T follicular helper cell (primary cell): ENCODE data around the gene ZBTB9.

Experiments used
- DNase-seq: peaks from one replicate; pipeline ENCODE4 v3.0.0-alpha.2; 2020; ENCODE audit warnings: low read depth

The ZBTB9 gene

GRCh38 chr6:33433544-33434191, 20.7 kb upstream of the ZBTB9 start:
- no peak for DNase-seq

- DNase-seq: no peak
Observed at GRCh38 chr6:33434961-33435360, 19.4 kb upstream of the ZBTB9 start.

DNA sequence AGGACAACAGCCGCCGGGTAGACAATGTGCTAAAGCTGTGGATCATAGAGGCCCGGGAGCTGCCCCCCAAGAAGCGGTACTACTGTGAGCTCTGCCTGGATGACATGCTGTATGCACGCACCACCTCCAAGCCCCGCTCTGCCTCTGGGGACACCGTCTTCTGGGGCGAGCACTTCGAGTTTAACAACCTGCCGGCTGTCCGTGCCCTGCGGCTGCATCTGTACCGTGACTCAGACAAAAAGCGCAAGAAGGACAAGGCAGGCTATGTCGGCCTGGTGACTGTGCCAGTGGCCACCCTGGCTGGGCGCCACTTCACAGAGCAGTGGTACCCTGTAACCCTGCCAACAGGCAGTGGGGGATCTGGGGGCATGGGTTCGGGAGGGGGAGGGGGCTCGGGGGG, 16.7 kb upstream of the ZBTB9 start:
- DNase-seq: no peak

DNA sequence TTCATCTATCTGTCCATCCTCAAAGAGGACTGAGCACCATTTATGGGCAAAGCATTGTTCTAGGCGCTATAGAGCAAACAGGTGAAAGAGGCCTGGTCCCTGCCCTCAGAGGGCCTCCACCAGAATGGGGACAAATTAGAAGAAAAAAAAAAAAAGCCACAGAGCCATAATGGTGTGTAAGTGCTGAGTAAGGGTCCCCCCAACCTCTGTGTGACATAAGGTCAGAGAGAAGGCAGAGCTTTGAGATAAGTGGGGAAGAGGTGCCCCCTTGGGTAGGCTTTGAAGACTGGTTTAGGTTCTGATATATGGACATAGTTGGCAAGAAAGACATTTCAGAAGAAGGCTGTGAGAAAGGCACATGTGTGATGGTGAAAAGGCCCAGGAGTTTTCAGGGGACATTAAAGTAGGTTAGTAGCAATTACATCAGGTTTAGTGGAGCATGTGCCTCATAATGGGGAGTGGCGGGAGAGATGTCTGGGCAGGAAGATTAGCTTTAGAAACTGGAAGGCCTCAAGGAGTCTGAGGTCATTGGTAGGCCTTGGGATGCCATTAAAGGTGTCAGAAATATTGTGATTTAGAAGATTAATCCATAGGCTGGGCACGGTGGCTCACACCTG, 15.3 kb upstream of the ZBTB9 start:
- no peak for DNase-seq

DNA sequence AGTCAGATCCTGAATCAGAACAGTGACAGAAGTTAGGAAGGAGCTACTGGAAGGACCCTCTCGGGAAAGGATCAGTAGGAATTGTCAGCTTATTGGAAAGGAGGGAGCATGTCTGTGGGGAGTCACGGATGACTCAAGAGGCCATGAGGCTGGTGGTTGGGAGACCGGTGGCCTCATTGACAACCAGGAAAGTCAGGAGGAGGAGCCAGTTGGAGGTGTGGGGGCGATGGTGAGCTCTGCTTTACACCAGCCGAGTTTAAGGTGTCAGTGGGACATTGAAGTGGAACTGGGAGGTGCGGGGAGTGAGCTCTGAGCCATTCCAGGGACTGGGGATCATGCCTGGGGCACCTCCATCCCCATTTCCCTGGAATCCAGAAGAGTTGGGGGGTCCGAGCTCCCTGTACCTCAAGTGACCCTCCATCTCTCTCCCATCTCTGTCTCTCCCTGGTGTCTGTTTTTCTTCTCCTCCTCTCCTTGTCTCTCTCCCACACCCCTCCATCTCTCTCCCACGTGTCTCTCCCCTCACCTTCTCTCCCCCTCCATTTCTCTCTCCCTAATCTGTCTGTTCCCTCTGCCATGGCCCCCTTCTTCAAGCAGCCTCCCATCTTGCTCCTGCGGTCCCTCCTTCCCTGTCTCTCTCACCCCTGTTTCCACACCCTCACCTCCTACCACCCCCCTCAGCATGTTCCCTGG, 14.3 kb upstream of the ZBTB9 start:
- DNase-seq: no peak

- DNase-seq: no peak
Observed at GRCh38 chr6:33440649-33441309, 13.6 kb upstream of the ZBTB9 start.

GRCh38 chr6:33441457-33441856, 12.9 kb upstream of the ZBTB9 start:
- no peak for DNase-seq

DNA sequence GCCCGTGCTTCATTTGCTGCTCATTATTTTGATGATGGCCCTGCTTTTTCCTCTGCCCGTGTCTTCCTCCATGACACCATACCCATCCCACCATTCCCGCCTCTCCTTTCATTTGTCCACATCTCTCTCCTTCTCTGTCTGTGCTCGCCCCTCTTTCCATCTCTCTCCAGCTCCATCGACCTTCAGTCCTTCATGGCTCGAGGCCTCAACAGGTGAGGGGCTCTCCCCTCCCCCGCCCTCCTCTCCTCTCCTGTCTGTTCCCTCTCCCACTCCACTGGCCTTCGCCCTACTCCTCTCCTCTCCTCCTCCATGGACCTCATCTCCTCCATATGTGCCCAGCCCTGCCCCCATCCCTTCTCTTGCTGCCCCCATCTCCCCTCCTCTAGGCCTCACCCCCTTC, 12.1 kb upstream of the ZBTB9 start:
- DNase-seq: no peak

- no peak for DNase-seq
Observed at GRCh38 chr6:33443025-33443424, 11.4 kb upstream of the ZBTB9 start.

- no peak for DNase-seq
Observed at GRCh38 chr6:33443619-33444504, 10.5 kb upstream of the ZBTB9 start.

- no peak for DNase-seq
Observed at GRCh38 chr6:33445119-33445603, 9.2 kb upstream of the ZBTB9 start.

GRCh38 chr6:33446356-33446755, 8.0 kb upstream of the ZBTB9 start:
- no peak for DNase-seq

GRCh38 chr6:33450434-33450833, 3.9 kb upstream of the ZBTB9 start:
- DNase-seq: no peak

GRCh38 chr6:33451606-33452005, 2.8 kb upstream of the ZBTB9 start:
- no peak for DNase-seq

DNA sequence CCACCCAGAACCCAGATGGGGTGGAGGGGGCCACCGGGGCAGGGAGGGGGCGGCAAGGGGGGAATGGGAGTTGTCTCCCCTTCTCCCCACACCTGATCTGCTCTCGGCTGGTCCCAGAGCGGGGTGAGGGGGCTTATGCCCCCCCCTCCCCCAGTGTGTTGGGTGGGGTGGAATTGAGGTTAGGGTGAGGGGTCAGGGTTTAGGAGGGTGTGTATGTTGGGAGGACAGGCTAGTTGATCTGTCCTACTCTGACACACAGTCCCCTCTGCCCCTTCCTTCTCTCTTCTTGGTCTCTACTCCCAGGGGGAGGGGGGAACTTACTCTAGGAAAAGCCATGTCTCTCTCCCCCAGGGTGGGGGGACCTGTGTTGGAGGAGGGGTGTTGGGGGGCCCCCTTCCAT, 1.9 kb upstream of the ZBTB9 start:
- no peak for DNase-seq

GRCh38 chr6:33453393-33454008, 875 bp upstream of the ZBTB9 start:
- no peak for DNase-seq

DNA sequence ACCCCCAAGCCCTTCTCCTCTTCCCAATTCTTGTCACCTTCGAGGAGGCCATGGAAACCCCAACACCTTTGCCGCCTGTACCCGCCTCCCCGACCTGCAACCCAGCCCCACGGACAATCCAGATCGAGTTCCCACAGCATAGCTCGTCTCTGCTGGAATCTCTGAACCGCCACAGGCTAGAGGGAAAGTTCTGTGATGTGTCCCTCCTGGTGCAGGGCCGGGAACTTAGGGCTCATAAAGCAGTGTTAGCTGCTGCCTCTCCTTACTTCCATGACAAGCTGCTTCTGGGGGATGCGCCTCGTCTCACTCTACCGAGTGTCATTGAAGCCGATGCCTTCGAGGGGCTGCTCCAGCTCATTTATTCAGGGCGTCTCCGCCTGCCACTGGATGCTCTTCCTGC, 675 bp downstream of the ZBTB9 start:
- DNase-seq: no peak

DNA sequence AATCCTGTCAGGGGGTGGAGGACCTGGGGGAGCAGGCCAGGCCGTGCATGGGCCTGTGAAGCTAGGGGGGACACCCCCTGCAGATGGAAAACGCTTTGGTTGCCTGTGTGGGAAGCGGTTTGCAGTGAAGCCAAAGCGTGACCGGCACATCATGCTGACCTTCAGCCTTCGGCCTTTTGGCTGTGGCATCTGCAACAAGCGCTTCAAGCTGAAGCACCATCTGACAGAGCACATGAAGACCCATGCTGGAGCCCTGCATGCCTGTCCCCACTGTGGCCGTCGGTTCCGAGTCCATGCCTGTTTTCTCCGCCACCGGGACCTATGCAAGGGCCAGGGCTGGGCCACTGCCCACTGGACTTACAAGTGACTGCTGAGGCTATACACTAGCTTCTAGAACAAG, 1.8 kb downstream of the ZBTB9 start:
- DNase-seq: no peak

- DNase-seq: no peak
Observed at GRCh38 chr6:33458676-33459075, 4.3 kb downstream of the ZBTB9 start.

DNA sequence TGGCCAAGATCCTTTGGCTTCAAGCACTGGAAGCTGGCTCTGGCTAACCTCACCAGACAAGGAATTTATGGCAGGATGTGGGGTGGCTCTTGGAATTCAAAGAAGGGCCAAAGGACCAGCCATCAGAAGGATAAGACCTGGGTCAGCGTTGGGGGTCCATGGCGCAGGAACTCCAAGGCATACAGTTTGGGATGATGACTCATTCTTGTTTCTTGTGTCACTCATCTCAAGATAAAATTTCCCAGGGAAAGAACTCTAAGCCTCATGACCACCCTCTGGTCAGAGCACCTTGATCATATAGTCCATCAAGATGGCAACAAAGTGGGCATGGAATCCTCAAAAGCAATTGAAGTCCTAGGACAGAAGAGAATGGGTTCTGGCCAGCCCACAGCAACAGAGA, 4.8 kb downstream of the ZBTB9 start:
- DNase-seq: no peak

DNA sequence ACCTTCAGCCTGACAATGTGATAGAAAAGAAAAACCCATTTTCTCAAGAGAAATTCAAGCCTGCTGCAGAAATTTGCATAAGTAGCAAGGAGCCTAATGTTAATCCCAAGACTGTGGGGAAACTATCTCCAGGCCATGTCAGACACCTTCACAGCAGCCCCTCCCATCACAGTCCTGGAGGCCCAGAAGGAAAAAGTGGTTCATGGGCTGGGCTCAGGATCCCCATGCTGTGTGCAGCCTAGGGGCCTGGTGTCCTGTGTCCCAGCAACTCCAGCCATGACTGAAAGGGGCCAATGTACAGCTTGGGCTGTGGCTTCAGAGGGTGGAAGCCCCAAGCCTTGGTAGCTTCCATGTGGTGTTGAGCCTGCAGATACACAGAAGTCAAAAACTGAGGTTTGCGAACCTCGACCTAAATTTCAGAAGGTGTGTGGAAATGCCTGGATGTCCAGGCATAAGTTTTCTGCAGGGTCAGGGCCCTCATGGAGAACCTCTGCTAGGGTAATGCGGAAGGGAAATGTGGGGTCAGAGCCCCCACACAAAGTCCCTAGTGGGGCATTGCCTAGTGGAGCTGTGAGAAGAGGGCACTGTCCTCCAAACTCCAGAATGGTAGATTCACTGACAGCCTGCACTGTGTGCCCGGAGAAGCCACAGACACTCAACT, 11.8 kb downstream of the ZBTB9 start:
- DNase-seq: no peak
